HG03025 (cell line): ENCODE results near the gene SARS1.

ENCODE experiments used
- ATAC-seq: cut with Tn5 transposase; IDR thresholded peaks from one replicate; pipeline ENCODE4 v1.9.1; 2021; ENCODE audit warnings: mild to moderate bottlenecking, moderate library complexity; ENCODE audit not compliant: unreplicated experiment, low FRiP score

Gene SARS1

GRCh38 chr1:109248444-109248796 is 34.7 kb downstream of the SARS1 start:
- no peak for ATAC-seq

GRCh38 chr1:109248797-109249629 is 35.3 kb downstream of the SARS1 start, which contains the start of gene CELSR2:
CELSR2 (plus strand) TSS chr1:109249539; CDS start chr1:109250080, 541 bp downstream.
- ATAC-seq = peak; percentile 53

GRCh38 chr1:109249654-109250401 is 36.1 kb downstream of the SARS1 start:
- ATAC-seq = no peak

GRCh38 chr1:109250454-109251276 is 36.9 kb downstream of the SARS1 start:
- ATAC-seq = no peak

GRCh38 chr1:109251277-109252166 is 37.8 kb downstream of the SARS1 start:
- no peak for ATAC-seq

- no peak for ATAC-seq
Observed at GRCh38 chr1:109252167-109252892, 38.6 kb downstream of the SARS1 start.

GRCh38 chr1:109252893-109253802 is 39.4 kb downstream of the SARS1 start:
- no peak for ATAC-seq

GRCh38 chr1:109253803-109254620 is 40.3 kb downstream of the SARS1 start:
- no peak for ATAC-seq

GRCh38 chr1:109254621-109255096 is 40.9 kb downstream of the SARS1 start:
- ATAC-seq = no peak

GRCh38 chr1:109255097-109255651 is 41.5 kb downstream of the SARS1 start:
- no peak for ATAC-seq

- no peak for ATAC-seq
Observed at GRCh38 chr1:109255678-109256077, 42.0 kb downstream of the SARS1 start.

- no peak for ATAC-seq
Observed at GRCh38 chr1:109256085-109256484, 42.4 kb downstream of the SARS1 start.

GRCh38 chr1:109256971-109257681 is 43.4 kb downstream of the SARS1 start:
- ATAC-seq = no peak

GRCh38 chr1:109257682-109258421 is 44.1 kb downstream of the SARS1 start:
- no peak for ATAC-seq
